Measurements from ENCODE around the gene NEU2.

The NEU2 gene

DNA sequence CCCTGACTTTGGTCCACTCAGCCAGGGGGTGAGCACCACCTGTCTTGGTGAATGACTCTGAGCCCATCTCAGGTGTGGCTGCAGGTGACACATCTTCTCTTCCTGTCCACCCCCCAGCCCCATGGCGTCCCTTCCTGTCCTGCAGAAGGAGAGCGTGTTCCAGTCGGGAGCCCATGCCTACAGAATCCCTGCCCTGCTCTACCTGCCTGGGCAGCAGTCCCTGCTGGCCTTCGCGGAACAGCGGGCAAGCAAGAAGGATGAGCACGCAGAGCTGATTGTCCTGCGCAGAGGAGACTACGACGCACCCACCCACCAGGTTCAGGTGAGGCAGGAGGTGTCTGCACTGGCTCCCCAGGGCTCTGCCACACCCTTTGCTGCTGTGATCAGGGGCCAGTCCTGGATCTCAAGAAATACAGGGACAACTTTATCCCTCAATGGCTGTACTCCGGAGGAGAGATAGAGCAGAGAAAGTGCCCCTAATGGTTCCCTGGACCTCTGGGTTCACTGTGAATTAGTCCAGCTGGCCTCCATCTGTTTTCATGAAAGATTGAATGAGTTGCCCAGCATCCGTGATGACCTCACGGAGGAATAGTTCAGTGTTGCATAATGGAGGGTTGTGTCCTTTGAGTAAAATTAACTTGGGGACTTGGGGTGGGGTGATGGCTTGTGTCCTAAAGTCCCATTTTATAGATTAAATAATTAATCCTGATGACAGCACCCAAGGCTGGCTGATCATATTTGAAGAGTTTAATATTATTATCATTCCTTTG lies at the start of gene NEU2:
NEU2 (plus strand) TSS at position 122 of the 770 bp plus-strand sequence; CDS start at position 122, 0 bp downstream.
- DNase-seq: no peak

DNA sequence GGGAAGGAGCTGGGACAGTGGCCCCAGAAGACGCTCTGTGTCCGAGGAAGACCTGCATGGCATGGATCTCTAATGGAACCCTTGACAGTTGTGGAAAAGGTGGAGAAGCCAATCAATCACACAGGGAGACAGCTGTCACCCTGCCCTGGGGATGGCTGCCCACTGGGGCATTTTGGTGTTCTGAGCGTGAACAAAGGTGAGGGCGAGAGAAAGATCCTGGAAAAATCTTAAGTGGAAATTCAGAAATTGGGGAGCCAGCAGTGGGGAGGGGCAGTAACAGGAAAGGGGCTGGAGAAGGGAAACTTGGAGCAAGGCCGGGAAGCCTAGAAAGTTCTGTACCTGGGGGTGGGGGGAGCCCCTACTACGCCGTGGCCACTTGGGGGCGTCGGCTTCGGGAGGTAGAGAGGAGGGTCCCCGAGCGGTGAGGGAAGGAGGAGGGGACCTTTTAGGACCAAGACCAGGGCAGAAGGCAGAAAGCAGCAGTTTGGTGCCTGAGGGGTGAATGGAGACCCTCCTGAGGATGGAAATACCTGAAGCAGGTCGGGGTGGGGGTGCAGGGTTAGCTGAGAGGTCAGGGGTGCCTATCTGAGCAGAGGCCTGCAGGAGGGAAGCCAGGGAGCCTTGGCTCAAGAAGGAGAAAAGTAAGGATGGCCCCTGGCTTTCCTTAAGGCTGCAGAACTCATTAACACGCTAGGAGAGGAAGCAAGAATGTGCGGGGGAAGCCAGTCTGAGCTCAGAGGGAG lies 49.4 kb upstream of the NEU2 start:
- DNase-seq: no peak

DNA sequence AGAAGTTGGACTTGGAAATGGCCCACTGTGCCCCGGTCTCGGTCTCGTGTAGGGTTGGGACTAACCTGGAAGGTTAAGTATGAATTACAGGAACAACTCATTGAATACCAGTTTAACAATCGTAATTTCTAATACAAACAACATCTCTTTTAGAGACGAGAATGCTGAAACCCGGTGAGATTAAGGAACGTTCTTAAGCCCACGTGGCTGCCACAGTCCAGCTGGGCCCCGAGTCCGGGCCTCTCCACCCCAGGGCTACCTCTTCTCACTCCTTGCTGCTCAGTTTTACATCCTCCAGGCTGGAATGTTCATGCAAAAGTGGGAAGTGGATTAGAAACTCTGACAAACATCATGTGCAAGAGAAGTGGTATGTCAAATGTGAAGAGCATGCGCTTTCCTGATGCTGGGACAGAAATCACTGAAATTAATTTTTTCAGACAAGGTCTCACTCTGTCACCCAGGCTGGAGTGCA lies 48.8 kb upstream of the NEU2 start:
- no peak for DNase-seq

DNA sequence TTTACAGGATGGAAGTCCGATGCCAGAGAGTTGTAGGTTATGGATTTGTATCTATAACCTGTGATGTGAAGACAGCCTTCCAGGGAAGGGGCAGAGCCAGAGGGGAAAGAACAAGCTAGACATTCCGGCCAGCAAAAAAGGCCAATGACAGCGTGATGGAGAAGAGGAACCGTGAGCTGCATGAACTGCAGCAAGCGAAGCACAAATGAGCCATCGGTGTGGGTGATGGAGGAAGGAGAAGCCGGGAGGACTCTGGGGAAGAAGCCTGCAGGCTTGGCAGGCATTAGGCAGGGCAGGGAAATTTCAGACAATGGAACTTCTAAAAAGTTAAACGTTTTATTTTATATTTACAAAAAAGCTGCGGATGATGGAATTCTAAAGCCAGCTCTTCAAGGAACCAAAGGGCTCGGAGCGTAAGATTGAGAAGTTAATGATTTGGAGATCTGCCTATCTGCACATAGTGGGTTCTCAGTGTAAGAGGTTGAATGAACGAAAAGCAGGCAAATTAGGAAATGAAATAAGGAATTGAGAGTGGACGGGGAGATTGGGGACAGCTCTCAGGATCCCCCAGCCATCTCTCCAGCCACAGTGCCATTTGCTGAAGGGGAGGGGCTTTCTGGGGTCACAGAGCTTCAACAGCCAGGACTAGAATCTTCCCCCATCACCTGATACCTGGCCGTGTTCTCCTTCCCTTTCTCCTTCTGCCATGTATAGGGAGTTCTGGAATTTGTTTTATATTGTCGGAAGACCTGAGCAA lies 47.8 kb upstream of the NEU2 start:
- no peak for DNase-seq

DNA sequence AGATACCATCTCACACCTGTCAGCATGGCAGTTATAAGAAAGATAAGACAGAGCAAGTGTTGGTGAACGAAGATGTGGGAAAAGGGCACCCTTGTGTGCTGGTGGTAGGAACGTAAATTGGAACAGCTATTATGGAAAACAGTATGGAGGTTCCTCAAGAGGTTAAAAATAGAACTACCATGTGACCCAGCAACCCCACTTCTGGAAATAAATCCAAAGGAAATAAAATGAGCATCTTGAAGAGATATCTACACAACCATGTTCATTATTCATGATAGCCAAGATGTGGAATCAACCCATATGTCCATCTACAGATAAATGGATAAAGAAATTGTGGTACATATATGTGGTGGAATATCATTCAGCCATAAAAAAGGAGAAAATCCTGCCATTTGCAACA lies 46.3 kb upstream of the NEU2 start:
- no peak for DNase-seq

DNA sequence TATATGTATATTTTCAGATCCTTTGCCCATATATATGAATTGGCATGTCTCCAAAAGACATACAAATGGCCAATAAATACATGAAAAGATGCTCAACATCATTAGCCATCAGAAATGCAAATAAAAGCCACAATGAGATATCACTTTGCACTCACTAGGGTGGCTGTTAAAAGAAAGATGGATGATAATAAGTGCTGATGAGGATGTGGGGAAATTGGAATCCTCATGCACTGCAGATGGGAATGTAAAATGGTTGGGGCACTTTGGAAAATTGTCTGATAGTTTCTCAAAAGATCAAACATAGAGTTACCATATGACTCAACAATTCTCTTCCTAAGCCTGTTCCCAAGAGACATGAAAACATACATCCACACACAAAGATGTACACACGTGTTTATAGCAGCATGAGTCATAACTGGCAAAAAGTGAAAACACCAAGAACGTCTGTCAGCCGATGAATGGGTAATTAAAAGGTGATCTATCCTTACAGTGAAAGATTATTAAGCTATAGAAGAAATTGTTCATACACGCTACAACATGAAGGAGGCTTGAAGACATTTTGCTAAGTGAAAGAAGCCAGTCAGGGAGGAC lies 39.1 kb upstream of the NEU2 start:
- no peak for DNase-seq

DNA sequence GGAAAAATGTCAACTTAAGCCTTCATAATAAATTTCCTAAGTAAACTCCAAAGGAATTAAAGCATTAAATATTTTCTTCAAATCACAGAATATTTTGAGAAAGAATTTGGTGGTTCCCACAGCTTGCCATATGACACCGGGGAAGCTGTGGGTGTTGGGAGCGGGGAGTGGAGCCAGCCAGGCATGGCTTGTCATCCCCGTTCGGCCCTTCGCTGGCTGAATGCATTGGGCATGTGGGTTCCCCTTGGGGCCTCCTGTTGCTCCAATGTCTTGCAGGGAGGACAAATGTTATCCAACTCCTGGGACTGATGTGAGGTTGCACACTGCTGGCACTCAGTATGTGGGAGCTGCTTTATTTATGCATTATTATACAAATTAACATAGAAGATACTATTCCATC lies 38.0 kb upstream of the NEU2 start:
- DNase-seq: no peak

DNA sequence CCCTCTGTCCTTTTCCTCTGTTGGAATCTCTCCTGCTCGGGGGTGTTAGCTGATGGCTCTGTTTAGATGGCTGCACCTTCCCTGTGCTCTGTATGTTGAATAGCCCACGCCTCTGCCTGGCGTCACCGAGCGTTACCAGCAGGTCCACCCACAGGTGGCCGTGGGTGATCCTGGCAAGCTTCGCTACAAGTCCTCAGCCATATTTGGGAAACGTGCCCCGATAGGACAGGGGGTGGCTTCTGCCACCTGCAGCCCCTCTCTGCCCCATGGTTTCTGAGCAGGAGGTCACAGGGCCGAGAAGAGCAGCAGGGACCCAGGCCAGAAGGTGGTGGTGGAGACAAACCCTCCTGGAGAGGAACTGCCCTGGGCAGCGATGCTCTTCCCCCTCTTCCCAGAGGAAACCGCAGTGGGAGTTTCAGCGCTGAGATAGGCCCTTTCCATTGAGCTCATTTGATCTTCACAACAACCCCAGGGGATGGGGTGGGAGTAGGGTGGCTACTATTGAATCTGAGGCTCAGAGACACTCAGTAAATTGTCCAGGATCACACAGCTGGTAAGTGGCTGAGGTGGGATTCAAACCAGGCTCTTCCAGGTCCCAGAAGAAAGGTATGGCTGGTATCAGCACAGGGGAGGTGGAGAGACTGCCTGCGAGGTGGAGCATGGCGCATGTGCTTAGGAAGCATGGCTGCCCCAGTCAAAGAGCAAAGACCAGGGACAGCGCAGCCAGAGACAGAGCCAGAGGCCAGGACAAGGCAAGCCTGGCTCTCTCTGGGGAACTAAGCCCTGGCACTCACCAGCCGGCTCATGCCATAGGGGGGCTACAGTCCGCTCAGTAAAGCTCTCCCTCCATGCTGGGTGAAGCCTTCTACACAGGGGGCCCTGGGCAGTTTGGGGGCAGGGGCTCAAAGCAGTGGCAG lies 34.5 kb upstream of the NEU2 start:
- no peak for DNase-seq

DNA sequence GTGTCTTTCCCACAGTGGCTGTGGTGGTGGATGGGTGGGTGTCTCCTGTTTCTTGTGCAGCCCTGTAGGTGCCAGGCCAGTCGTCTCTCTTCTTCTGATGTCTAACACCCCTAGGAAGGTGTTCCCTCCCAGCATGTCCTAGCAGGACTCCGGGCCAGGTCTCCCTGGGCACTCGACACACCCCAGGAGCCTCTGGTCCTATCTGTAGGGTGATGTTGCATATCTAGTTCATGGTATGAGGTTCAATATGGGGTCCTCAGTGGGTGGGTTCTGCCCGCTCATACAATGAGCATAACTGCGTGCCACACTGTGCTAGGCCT lies 33.8 kb upstream of the NEU2 start:
- DNase-seq: no peak

DNA sequence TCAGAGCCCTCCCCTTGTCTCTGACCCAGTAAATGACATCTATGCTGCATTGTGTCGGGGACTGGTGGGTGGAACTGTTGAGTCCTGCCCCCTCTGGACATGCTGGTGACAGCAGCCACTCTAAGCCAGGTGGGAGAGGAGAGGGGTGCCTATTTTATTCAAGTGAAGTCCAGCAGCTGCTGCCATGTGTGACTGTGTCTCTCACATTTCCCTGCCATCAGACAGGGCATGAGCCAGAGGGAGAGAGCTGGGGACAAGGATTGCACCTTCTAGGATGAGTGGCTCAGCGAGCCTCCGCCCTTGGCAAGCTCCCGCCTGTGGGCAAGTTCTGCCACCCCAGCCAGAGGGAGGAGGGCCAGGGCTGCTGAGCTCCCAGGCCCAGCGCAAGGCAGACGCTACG lies 33.1 kb upstream of the NEU2 start:
- DNase-seq: no peak

DNA sequence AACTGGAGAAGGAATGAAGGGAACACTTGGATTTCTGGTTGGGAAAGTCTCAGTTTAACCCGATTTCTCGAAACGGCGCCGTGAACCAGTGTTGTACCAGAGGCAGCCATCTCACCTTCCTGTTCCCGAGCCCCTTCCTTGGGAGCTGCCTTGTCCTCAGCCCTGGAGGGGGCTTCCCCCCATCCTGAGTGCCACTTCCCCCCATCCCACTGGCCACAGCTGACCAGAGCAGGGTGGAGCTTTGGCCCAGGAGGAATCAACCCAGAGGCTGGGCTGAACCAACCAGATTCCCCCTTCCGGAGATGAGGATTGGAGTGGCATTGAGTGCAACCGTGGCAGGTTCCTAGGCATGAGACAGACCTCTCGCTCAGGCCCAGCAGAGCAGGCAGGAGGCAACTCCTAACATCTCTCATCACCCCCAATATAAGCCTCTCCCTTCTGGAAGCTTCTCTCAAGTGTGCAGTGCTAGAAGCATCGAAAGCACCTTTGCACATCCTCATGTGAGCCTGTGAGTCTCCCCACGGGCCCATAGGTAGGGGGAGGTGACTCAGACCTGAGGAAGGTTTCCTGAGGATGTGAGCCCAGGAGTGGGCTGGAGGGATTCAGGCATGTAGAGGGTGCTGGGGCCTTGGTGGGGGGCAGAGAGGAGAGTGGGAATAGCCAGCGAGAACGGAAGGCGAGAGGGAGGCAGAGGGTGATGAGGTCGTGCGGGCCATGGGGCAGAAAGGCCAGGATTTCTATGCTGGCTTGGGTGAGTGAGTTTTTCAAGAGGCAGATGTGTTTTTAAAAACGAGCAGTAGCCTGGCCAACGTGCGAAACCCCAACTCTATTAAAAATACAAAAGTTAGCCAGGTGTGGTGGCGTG lies 31.4 kb upstream of the NEU2 start:
- no peak for DNase-seq

DNA sequence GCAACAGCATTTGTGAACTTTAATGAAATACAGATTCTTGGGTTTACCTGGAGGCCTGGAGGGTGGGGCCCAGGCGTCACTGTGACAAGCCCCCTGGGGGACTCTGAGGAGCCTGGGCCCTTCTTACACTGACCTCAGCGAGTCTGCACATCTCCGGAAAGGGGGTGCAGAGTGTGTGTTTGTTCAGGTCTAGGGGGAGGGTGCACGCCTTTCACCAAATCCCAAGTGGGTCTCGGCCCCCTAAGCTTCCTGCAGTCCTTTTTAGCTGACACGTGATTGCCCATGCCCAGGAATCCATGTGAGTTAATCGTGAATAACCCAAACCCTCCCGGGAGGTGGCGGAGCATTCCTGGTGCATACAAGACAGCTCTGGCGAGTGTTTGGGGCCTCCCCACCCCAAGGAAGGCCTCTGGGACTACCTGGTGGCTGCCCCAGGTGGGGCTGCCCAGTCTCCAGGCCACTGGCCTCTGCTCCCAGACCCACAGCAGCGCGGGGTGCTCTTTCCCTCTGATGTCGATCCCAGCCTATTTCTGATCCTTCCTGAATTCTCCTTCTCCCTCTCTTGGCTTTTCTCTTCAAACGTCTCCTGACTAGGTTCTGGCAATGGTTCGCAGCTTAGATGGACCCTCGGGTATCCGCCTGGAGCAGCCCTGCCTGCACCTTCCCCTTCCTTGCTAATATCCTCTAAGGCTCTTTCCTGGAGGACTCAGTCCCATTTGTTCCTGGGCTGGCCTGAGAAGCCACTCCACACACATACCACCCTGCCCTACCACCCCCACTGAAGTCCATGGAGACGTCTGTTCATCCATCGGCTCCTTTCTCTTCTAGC lies 29.4 kb upstream of the NEU2 start:
- DNase-seq: no peak

DNA sequence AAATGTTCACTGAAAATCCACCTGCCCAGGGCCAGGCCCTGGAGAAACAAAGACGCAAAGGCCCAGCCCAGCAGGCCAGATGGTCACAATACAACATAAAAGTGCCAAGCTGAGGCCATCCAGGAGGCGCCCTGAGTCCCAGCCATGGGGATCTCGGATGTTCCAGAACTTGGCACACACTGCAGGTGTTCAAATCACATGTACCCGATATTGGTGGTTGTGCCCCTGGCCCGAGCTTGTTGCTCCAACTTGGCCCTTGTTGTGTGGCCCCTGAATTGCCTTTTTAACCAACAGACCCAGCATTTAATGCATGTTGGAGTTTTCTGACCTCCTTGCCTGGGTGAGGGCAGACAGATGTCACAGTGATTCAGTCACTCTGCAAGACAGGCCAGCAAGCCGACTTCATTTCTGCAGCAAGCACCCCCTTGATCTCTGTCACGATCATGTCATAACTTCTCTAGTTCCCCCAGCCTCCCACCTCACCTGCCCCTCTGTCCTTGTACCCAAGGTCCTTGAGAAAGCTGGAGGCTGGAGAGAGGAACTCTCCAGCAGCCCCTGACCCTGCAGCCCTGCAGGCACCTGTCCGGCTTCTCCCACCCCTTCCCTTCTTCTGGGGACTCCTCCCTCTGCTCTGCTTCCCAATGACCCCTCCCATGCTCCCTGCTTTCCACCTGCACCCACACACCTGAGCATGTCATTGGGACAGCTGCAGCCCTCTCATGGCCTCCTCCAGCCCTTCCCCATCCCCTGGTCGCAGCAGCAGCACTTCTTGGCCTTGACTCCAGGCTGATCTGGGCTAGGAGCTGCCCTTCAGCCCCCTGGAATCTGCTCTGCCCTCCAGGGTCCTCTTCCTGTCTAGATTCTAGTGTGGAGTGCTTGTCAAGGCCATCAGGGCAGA lies 28.6 kb upstream of the NEU2 start:
- no peak for DNase-seq

DNA sequence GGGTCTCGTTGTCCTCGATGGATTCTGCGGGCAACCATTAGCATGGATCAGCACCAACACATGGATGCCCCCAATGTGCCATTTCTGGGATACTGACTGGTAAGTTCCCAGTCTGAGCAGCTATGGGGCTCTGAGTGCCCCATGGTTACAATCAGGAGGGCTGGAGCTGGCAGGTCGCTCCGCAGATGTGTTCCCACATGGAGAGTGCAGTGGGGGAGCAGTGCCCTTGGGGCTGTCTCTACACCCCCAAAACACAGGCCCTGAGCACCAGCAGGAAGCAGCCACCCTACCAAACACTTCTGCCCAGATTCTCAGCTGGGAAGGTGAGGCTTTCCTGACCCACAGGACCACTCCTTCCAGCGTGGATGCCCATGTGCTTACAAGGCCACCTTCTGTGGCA lies 27.4 kb upstream of the NEU2 start:
- no peak for DNase-seq

DNA sequence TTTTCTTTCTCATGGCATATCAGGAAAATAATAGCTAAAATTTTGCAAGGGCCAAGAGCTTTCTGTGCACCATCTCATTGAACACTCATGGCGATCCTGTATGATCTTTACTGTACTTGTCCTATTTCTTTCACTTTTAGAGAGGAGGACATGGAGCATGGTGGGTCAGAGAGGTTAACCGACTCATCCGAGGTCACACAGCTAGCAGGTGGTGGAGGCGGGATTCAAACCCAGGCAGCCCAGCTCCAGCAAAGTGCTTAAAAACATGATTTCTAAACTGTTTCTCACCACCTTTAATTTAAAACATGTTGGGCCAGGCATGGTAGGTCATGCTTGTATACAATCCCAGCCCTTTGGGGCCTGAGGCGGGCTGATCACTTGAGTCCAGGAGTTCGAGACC lies 25.8 kb upstream of the NEU2 start:
- DNase-seq: no peak

DNA sequence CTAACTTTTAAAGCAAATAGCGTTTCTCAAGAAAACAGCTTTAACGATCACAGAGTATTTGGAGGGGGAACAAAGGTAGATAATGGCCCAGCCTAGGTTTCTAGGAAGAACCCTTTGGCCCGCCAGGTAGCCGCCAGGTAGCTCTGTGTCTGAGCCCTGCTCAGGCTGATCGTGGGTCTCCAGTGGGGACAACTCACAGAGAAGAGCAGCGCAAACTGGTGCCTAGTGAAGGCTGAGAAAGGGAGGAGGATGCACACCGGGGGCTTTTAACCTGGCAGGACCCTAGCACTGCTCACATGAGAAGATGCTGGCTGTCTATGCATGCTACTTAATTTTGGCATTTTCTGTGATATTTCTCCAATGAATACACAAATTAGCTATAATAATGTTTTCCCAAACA lies 25.2 kb upstream of the NEU2 start:
- DNase-seq: no peak

DNA sequence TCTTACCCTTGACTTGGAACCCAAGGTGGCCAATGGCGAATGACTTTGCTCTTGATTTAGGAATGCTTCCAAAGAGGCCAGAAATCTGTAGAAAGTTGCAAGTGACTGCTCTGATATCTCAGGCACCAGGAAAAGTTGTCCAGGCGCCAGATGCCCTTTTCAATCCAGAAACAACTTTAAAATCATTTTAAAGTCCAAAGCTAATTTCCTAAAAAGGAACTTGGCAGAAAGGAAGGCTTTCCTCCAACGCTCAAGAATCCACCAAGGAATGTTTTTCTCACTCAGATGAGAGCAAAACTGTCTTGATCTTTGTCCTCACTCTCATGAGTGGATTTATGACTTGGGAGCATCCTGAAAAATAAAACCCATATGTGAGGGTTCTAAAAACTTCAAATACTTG lies 24.7 kb upstream of the NEU2 start:
- DNase-seq: no peak

DNA sequence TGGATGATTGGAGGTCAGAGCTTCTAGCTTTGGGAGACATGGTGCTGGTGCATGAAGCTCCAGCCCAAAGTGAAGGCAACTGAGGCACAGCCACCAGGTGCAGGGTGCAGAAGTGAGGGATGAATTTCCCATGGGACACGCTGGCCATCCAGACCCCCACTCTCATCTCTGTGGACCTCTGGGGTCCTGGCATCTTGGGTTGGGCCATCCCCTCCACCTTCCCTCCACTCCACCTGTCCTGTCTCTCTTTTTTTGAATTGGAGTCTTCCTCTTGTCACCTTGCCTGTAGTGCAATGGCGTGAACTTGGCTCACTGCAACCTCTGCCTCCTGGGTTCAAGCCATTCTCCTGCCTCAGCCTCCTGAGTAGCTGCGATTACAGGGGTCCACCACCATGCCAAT lies 22.8 kb upstream of the NEU2 start:
- DNase-seq: no peak

DNA sequence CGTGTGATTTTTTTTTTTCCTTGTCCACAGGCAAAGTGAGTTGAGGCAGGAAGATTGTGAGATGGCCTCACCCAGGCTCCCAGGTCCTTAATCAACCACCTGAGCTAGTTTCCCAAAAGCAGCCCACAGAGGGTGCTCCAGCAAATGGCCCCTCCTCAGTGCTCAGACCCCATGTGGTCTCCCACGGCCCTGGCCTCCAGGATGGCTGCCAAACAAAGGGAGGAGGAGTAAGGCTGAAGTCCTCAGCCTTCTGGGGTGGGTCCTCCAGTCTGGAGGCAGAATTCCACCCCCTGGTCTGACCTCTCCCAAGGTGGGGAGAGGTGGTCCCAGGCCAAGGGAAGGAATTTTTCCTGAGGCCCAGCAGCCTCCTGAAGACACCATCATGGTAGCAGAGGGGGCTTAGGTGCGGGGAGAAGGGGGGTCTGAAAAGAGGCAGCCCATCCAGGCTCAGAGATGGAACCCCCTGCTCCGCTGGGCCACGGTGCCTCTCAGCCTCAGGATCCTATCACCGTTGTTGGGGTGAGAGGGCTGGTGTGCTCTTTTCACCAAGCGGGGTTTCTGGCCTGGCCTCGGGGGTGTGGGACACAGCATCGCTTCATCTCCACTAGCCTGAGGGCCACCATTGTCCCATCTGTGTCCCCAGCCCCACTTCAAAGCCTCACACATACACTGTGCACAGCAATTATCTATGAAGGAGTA lies 21.8 kb upstream of the NEU2 start:
- no peak for DNase-seq
